B cell (primary cell): ENCODE measurements around the gene TMED7. TPM values are rescaled to one million over a fixed set of nuclear protein-coding genes. Genes with fewer than 3 reads are reported as not detected.
A peak's percentile ranks its signal among the peaks of the same experiment; 100 is the strongest.

Source experiments
- ATAC-seq: fragments of 200-7000 bp; cut with Tn5 transposase; one replicate; pipeline ENCODE4 v1.10.0; 2021; ENCODE audit warnings: low read depth, mild to moderate bottlenecking, moderate number of reproducible peaks, moderate library complexity
- CTCF ChIA-PET: fragments of 350-600 bp; sonication (Branson Sonifier 250); formaldehyde crosslinking; loops from one replicate; lab custom pipeline; 2021; ENCODE audit warnings: antibody characterized with exemption, inconsistent platforms; lab: Charles Lee
- POLR2A ChIA-PET: fragments of 350-600 bp; sonication (Branson Sonifier 250); formaldehyde crosslinking; loops from one replicate; lab custom pipeline; 2021; ENCODE audit warnings: antibody characterized with exemption; lab: Charles Lee
- DNase-seq: peaks from one replicate; pipeline ENCODE4 v3.0.0; 2013
- H2AFZ ChIP-seq: 2 replicates; pipeline ENCODE4 v1.6.1; 2012; ENCODE audit warnings: mild to moderate bottlenecking, low read depth, low read length; ENCODE audit not compliant: insufficient read depth, poor library complexity, severe bottlenecking
- H3K27ac ChIP-seq, 2 donors: 1 replicate in 1 of 2; 2 replicates in 1 of 2; pipeline ENCODE4 v1.5.1; 2012 to 2013; ENCODE audit warnings: low read length in 2 of 2, mild to moderate bottlenecking in 2 of 2, moderate library complexity in 1 of 2
- H3K27me3 ChIP-seq, 4 experiments: fragments of 200-600 bp in 1 of 4; sonication (generic) in 1 of 4; replicated peaks in 1 of 4; 1 replicate in 2 of 4; 2 replicates in 2 of 4; pipeline versions ENCODE4 v1.6.1 to v1.7.0; 2013 to 2016; ENCODE audit warnings: low read length in 3 of 4, mild to moderate bottlenecking in 2 of 4, mixed read lengths in 1 of 4, moderate library complexity in 1 of 4; ENCODE audit not compliant: insufficient read depth in 4 of 4, control insufficient read depth in 3 of 4; ENCODE audit errors: control extremely low read depth in 1 of 4
- H3K36me3 ChIP-seq, 2 experiments: replicated peaks in 1 of 2; 1 replicate in 1 of 2; 2 replicates in 1 of 2; pipeline versions ENCODE4 v1.6.1 to v1.7.1; 2013; ENCODE audit warnings: low read length in 1 of 2; ENCODE audit not compliant: insufficient read depth in 2 of 2, control insufficient read depth in 1 of 2; ENCODE audit errors: control extremely low read depth in 1 of 2, extremely low read depth in 1 of 2
- H3K4me1 ChIP-seq, 2 donors: fragments of 200-600 bp in 1 of 2; sonication (generic) in 1 of 2; 1 replicate in 1 of 2; 2 replicates in 1 of 2; pipeline versions ENCODE4 v1.5.1 to v1.6.1; 2013 to 2017; ENCODE audit warnings: low read length in 2 of 2; ENCODE audit not compliant: control insufficient read depth in 2 of 2, insufficient read depth in 2 of 2
- H3K4me2 ChIP-seq: replicated peaks from 2 replicates; pipeline ENCODE3; 2012; ENCODE audit warnings: mild to moderate bottlenecking, low read depth, low read length; ENCODE audit not compliant: poor library complexity, severe bottlenecking
- H3K4me3 ChIP-seq, 5 experiments: fragments of 200-600 bp in 1 of 5; sonication (generic) in 1 of 5; 1 replicate in 3 of 5; 2 replicates in 2 of 5; pipeline versions ENCODE4 v1.5.1 to v1.7.0; 2011 to 2016; ENCODE audit warnings: low read length in 4 of 5, mild to moderate bottlenecking in 4 of 5, low read depth in 2 of 5, control low read depth in 1 of 5, moderate library complexity in 1 of 5; ENCODE audit not compliant: insufficient read depth in 1 of 5; ENCODE audit errors: control extremely low read depth in 1 of 5, extremely low read depth in 1 of 5
- H3K79me2 ChIP-seq: fragments of 200-600 bp; sonication (generic); one replicate; pipeline ENCODE4 v1.6.0; 2016; ENCODE audit warnings: low read length; ENCODE audit not compliant: control insufficient read depth, insufficient read depth
- H3K9ac ChIP-seq: fragments of 200-600 bp; sonication (generic); 2 replicates; pipeline ENCODE4 v1.6.1; 2017; ENCODE audit warnings: mild to moderate bottlenecking, low read length, moderate library complexity
- H3K9me3 ChIP-seq, 3 donors: one replicate each; pipeline versions ENCODE4 v1.6.1 to v1.7.1; 2013; ENCODE audit warnings: low read length in 2 of 3; ENCODE audit not compliant: control insufficient read depth in 2 of 3, insufficient read depth in 1 of 3; ENCODE audit errors: control extremely low read depth in 1 of 3
- H4K20me1 ChIP-seq: 2 replicates; pipeline ENCODE4 v1.6.0; 2012; ENCODE audit warnings: mild to moderate bottlenecking, low read length; ENCODE audit not compliant: insufficient read depth, control insufficient read depth, poor library complexity, severe bottlenecking
- H3K27ac Mint-ChIP-seq: one replicate; pipeline ENCODE4 v1.8.0; 2021; ENCODE audit warnings: mixed read lengths
- H3K27me3 Mint-ChIP-seq: one replicate; pipeline ENCODE4 v1.8.0; 2021; ENCODE audit warnings: mixed read lengths
- H3K4me1 Mint-ChIP-seq: one replicate; pipeline ENCODE4 v1.8.0; 2021; ENCODE audit warnings: mixed read lengths
- H3K4me3 Mint-ChIP-seq: one replicate; pipeline ENCODE4 v1.8.0; 2021; ENCODE audit warnings: mixed read lengths
- H3K9me3 Mint-ChIP-seq: one replicate; pipeline ENCODE4 v1.8.0; 2022; ENCODE audit warnings: mixed read lengths; ENCODE audit not compliant: insufficient read depth
- CTCF ChIP-seq: fragments of 200-600 bp; IDR thresholded peaks from one replicate; pipeline ENCODE4 v1.8.0; 2022; ENCODE audit warnings: antibody characterized with exemption, mild to moderate bottlenecking
- EZH2 ChIP-seq: IDR thresholded peaks from 2 replicates; pipeline ENCODE4 v1.6.1; 2012; ENCODE audit warnings: borderline replicate concordance, low read depth, mild to moderate bottlenecking, moderate library complexity, low read length; ENCODE audit not compliant: insufficient read depth, poor library complexity, severe bottlenecking
- WGBS: methylation state at CpG from one replicate; pipeline ENCODE4 v1.1.5; 2013; ENCODE audit warnings: missing lambda C conversion rate; ENCODE audit not compliant: insufficient coverage; 5-methylcytosine and 5-hydroxymethylcytosine counted together
- intact Hi-C: fragments of 100-400 bp; cut with micrococcal nuclease; formaldehyde crosslinking; loops from one replicate; pipeline ENCODE4 v1.10.0; 2022
- polyA plus RNA-seq: library from polyadenylated mRNA; depleted of rRNA; stranded (reverse); fragments of >200 nt; gene quantifications from 2 replicates; pipeline ENCODE4 v1.2.3, GENCODE V29; 2012
- total RNA-seq, 2 donors: library from RNA; stranded (reverse); fragments of 120-200 nt in 1 of 2; gene quantifications; 1 replicate in 1 of 2; 2 replicates in 1 of 2; pipeline versions ENCODE4 v1.2.3 to v1.2.4, GENCODE V29; 2013 to 2022

Gene TMED7
- total and polyA plus RNA-seq, 2 donors (not counting 1 experiment from before 2014, with no cell fraction given): 17.3 to 40.4 TPM

GRCh38 chr5:115623658-115624057 lies 2.2 kb downstream of the TMED7 start:
- Mint-ChIP-seq H3K4me1 (peaks cover 27% of the 10 kb centered on the region), H3K27ac (no peak overlapping the region), H3K4me3 (no peak overlapping the region), H3K27me3 (no peaks in the 10 kb centered on the region), H3K9me3 (no peaks in the 10 kb centered on the region)
- Histone ChIP-seq H3K79me2 (peaks cover 37% of the 10 kb centered on the region), H4K20me1 (peaks cover 17% of the 10 kb centered on the region), H3K9me3 (no peaks in the 10 kb centered on the region), H3K27me3 (no peaks in the 10 kb centered on the region), H3K4me1 (peaks cover 32 to 35% of the 10 kb centered on the region in 2 donors), H3K36me3 (peaks cover 1 to 18% of the 10 kb centered on the region in 2 experiments), H2AFZ (no peak overlapping the region), H3K27ac (peak overlapping the region; percentile 4 to 96), H3K4me2 (peak overlapping the region; percentile 86), H3K4me3 (no peak overlapping the region), H3K9ac (no peak overlapping the region)
- ChIA-PET POLR2A (interaction anchor here (1.1 kb wide), 1 partner anchor 461 kb away, joined by 3 read pairs; the partner anchor contains the start of gene COMMD10), CTCF (interaction anchor here (0.7 to 2.1 kb wide), 7 partner anchors 15 to 444 kb away, joined by 3 to 8 read pairs (median 4); no protein-coding TSS in a partner anchor)
- ATAC-seq: no peak
- WGBS: 92% methylated on average over 3 of the region's 5 CpGs
- TF ChIP-seq EZH2: no peak
- no peak for TF ChIP-seq CTCF
- intact Hi-C loops: no loop called here
- no peak for DNase-seq

- ChIA-PET CTCF (interaction anchor here (0.7 kb wide), 1 partner anchor 13 kb away, joined by 3 read pairs; no protein-coding TSS in a partner anchor), POLR2A (no interaction called here)
- no peak overlapping the region for H3K27ac Mint-ChIP-seq
- H4K20me1 ChIP-seq: peaks cover 17% of the 10 kb centered on the region
- H3K27me3 ChIP-seq: no peaks in the 10 kb centered on the region
- peaks cover 1 to 26% of the 10 kb centered on the region in 2 experiments for H3K36me3 ChIP-seq
- 100% methylated on average over 2 of the region's 4 CpGs for WGBS
- no peak overlapping the region for H3K4me3 Mint-ChIP-seq
- intact Hi-C loops: no loop called here
- no peak overlapping the region for H3K4me3 ChIP-seq
- peaks cover 22% of the 10 kb centered on the region for H3K79me2 ChIP-seq
- H3K4me1 Mint-ChIP-seq: peaks cover 25% of the 10 kb centered on the region
- no peaks in the 10 kb centered on the region for H3K9me3 ChIP-seq
- no peak for TF ChIP-seq EZH2
- H3K9ac ChIP-seq: no peak overlapping the region
- H2AFZ ChIP-seq: no peak overlapping the region
- ATAC-seq (no peak), DNase-seq (no peak)
- no peaks in the 10 kb centered on the region for H3K9me3 Mint-ChIP-seq
- peaks cover 29 to 32% of the 10 kb centered on the region in 2 donors for H3K4me1 ChIP-seq
- no peak overlapping the region for H3K4me2 ChIP-seq
- H3K27me3 Mint-ChIP-seq: no peaks in the 10 kb centered on the region
- no peak overlapping the region for H3K27ac ChIP-seq
These were observed 4.4 kb downstream of the TMED7 start for GRCh38 chr5:115621365-115621900.
